ENCODE measurements around the gene RUNX2. TPM values are rescaled to one million over a fixed set of nuclear protein-coding genes. Genes with fewer than 3 reads are reported as not detected.
A peak's percentile ranks its signal among the peaks of the same experiment; 100 is the strongest.

RUNX2 gene
- total and polyA plus RNA-seq, 2 experiments from 2014 or later, result 1.0 to 2.1 TPM

- no peaks in the 10 kb centered on the region for H3K9me2 ChIP-seq (replicated peaks; ENCODE audit: insufficient read depth)
- no peaks in the 10 kb centered on the region for H3K27me3 ChIP-seq
- no peak overlapping the region for H3K4me3 ChIP-seq
- H3K79me2 ChIP-seq, result no peaks in the 10 kb centered on the region
- peaks cover 24% of the 10 kb centered on the region for H3K4me1 ChIP-seq (ENCODE audit: insufficient read depth)
- H3K4me2 ChIP-seq, result no peak overlapping the region
- no peak for DNase-seq (ENCODE audit: low spot score)
- no peaks in the 10 kb centered on the region for H3K36me3 ChIP-seq (replicated peaks; ENCODE audit: insufficient read depth, low read depth)
- no peaks in the 10 kb centered on the region for H4K20me1 ChIP-seq (ENCODE audit: insufficient read depth, poor library complexity, severe bottlenecking)
- no peak overlapping the region for H3K27ac ChIP-seq
- TF ChIP-seq EZH2phosphoT487 (IDR thresholded peaks at IDR 0.05; ENCODE audit: low read depth, severe bottlenecking, unreplicated experiment) (no peak), EZH2 (IDR thresholded peaks at IDR 0.05; ENCODE audit: borderline replicate concordance) (no peak), CTCF (IDR thresholded peaks at IDR 0.05; ENCODE audit: poor library complexity) (no peak)
- H3K9me3 ChIP-seq (ENCODE audit: low read depth), result no peaks in the 10 kb centered on the region
- 96% methylated on average over 3 of the region's 3 CpGs for WGBS (ENCODE audit: low lambda C conversion rate, missing lambda C conversion rate)
- no peak overlapping the region for H2AFZ ChIP-seq
These were observed 261.2 kb downstream of the RUNX2 start for GRCh38 chr6:45589367-45589766.

- peak; percentile 38 for DNase-seq (ENCODE audit: low spot score)
- no peak for TF ChIP-seq EZH2phosphoT487 (IDR thresholded peaks at IDR 0.05; ENCODE audit: low read depth, severe bottlenecking, unreplicated experiment)
- no peak for TF ChIP-seq EZH2 (IDR thresholded peaks at IDR 0.05; ENCODE audit: borderline replicate concordance)
- TF ChIP-seq CTCF (IDR thresholded peaks at IDR 0.05; ENCODE audit: poor library complexity), result no peak
These were observed 262.1 kb downstream of the RUNX2 start for GRCh38 chr6:45590226-45590625.

GRCh38 chr6:45590696-45591184 is 262.6 kb downstream of the RUNX2 start:
- DNase-seq (ENCODE audit: low spot score), result peak; percentile 43
- H3K4me2 ChIP-seq, result peak overlapping the region; percentile 21

More at GRCh38 chr6:45590226-45590625, 262.1 kb downstream of the RUNX2 start:
- no peak overlapping the region for H2AFZ ChIP-seq
- H3K9me3 ChIP-seq (ENCODE audit: low read depth), result no peaks in the 10 kb centered on the region
- H3K79me2 ChIP-seq, result no peaks in the 10 kb centered on the region
- peak overlapping the region; percentile 21 for H3K4me2 ChIP-seq
- H3K4me3 ChIP-seq, result no peak overlapping the region
- H3K4me1 ChIP-seq (ENCODE audit: insufficient read depth), result peaks cover 24% of the 10 kb centered on the region
- H3K27ac ChIP-seq, result peak overlapping the region; percentile 65
- 36% methylated on average over 4 of the region's 4 CpGs for WGBS (ENCODE audit: low lambda C conversion rate, missing lambda C conversion rate)
- H3K36me3 ChIP-seq (replicated peaks; ENCODE audit: insufficient read depth, low read depth), result no peaks in the 10 kb centered on the region
- H4K20me1 ChIP-seq (ENCODE audit: insufficient read depth, poor library complexity, severe bottlenecking), result no peaks in the 10 kb centered on the region
- H3K9me2 ChIP-seq (replicated peaks; ENCODE audit: insufficient read depth), result no peaks in the 10 kb centered on the region
- H3K27me3 ChIP-seq, result no peaks in the 10 kb centered on the region

More at GRCh38 chr6:45590696-45591184, 262.6 kb downstream of the RUNX2 start:
- Histone ChIP-seq H3K27me3 (no peaks in the 10 kb centered on the region), H3K27ac (peak overlapping the region; percentile 65), H4K20me1 (ENCODE audit: insufficient read depth, poor library complexity, severe bottlenecking) (no peaks in the 10 kb centered on the region), H3K9me2 (replicated peaks; ENCODE audit: insufficient read depth) (no peaks in the 10 kb centered on the region), H2AFZ (no peak overlapping the region), H3K79me2 (no peaks in the 10 kb centered on the region), H3K36me3 (replicated peaks; ENCODE audit: insufficient read depth, low read depth) (no peaks in the 10 kb centered on the region), H3K4me3 (no peak overlapping the region), H3K9me3 (ENCODE audit: low read depth) (no peaks in the 10 kb centered on the region), H3K4me1 (ENCODE audit: insufficient read depth) (peaks cover 24% of the 10 kb centered on the region)
- WGBS (ENCODE audit: low lambda C conversion rate, missing lambda C conversion rate), result 56% methylated on average over 7 of the region's 7 CpGs
- TF ChIP-seq EZH2 (IDR thresholded peaks at IDR 0.05; ENCODE audit: borderline replicate concordance) (no peak), CTCF (IDR thresholded peaks at IDR 0.05; ENCODE audit: poor library complexity) (no peak), EZH2phosphoT487 (IDR thresholded peaks at IDR 0.05; ENCODE audit: low read depth, severe bottlenecking, unreplicated experiment) (no peak)

Measured in hepatocyte (in vitro differentiated cells).